Activated CD4-positive, alpha-beta T cell treated with anti-CD3 and anti-CD28 coated beads, Interleukin-2, amount 50 U/mL, for 24 hours (primary cell): ENCODE measurements around the gene DLG2.
"Not testable (repeated sequence)": the region's sequence is repeated elsewhere in the genome, so short reads cannot be mapped to it uniquely, and the experiment has no call there.

Experiments
- DNase-seq, 2 donors: peaks; one replicate each; pipeline ENCODE4 v3.0.0-alpha.2; 2020; ENCODE audit warnings: low read depth in 1 of 2, low spot score in 1 of 2

The DLG2 gene

GRCh38 chr11:83464160-83464944 lies 2162.8 kb downstream of the DLG2 start:
- no peak for DNase-seq

- no peak for DNase-seq
Measured at GRCh38 chr11:83459798-83460197, 2167.3 kb downstream of the DLG2 start.

- DNase-seq: no peak
Measured at GRCh38 chr11:83456566-83456965, 2170.6 kb downstream of the DLG2 start.

GRCh38 chr11:83456075-83456474 lies 2171.1 kb downstream of the DLG2 start:
- no peak for DNase-seq

- DNase-seq: no peak
Measured at GRCh38 chr11:83455356-83455755, 2171.8 kb downstream of the DLG2 start.

- DNase-seq: no peak
Measured at GRCh38 chr11:83454674-83455073, 2172.5 kb downstream of the DLG2 start.

GRCh38 chr11:83449338-83449913 lies 2177.7 kb downstream of the DLG2 start:
- DNase-seq: no peak

- DNase-seq: no peak
Measured at GRCh38 chr11:83448686-83449085, 2178.5 kb downstream of the DLG2 start.

GRCh38 chr11:83443880-83444279 lies 2183.3 kb downstream of the DLG2 start:
- DNase-seq: not testable (repeated sequence)

- DNase-seq: no peak
Measured at GRCh38 chr11:83441601-83442000, 2185.5 kb downstream of the DLG2 start.

GRCh38 chr11:83441171-83441570 lies 2186.0 kb downstream of the DLG2 start:
- no peak for DNase-seq

- no peak for DNase-seq
Measured at GRCh38 chr11:83438438-83438837, 2188.7 kb downstream of the DLG2 start.

- no peak for DNase-seq
Measured at GRCh38 chr11:83437939-83438338, 2189.2 kb downstream of the DLG2 start.

- no peak for DNase-seq
Measured at GRCh38 chr11:83436855-83437254, 2190.3 kb downstream of the DLG2 start.

- DNase-seq: not testable (repeated sequence)
Measured at GRCh38 chr11:83434812-83435211, 2192.3 kb downstream of the DLG2 start.

- no peak for DNase-seq
Measured at GRCh38 chr11:83427943-83428342, 2199.2 kb downstream of the DLG2 start.

- DNase-seq: no peak
Measured at GRCh38 chr11:83427501-83427900, 2199.6 kb downstream of the DLG2 start.

GRCh38 chr11:83425137-83425466 lies 2202.0 kb downstream of the DLG2 start:
- no peak for DNase-seq

GRCh38 chr11:83424376-83425136 lies 2202.6 kb downstream of the DLG2 start:
- no peak for DNase-seq

GRCh38 chr11:83422641-83423040 lies 2204.5 kb downstream of the DLG2 start:
- DNase-seq: not testable (repeated sequence)

- no peak for DNase-seq
Measured at GRCh38 chr11:83410605-83411565, 2216.3 kb downstream of the DLG2 start.
